Measurements from ENCODE around the gene SLC12A8.
A peak's percentile ranks its signal among the peaks of the same experiment; 100 is the strongest.

Gene SLC12A8

GRCh38 chr3:125148836-125149235, 63.7 kb downstream of the SLC12A8 start:
- no peaks in the 10 kb centered on the region for H3K27me3 ChIP-seq (ENCODE audit: control insufficient read depth in 2 of 2, insufficient read depth in 2 of 2, low read length in 2 of 2)
- no peaks in the 10 kb centered on the region for H3K9me3 ChIP-seq (ENCODE audit: control insufficient read depth in 2 of 2, low read length in 2 of 2)
- H3K9ac ChIP-seq (ENCODE audit: low read depth in 1 of 2, low read length in 2 of 2), result no peak overlapping the region
- H3K4me3 ChIP-seq (ENCODE audit: low read length in 2 of 2), result no peak overlapping the region
- peaks cover 0 to 5% of the 10 kb centered on the region in 2 donors for H3K4me1 ChIP-seq (ENCODE audit: control insufficient read depth in 2 of 2, insufficient read depth in 2 of 2, low read length in 2 of 2)
- H3K36me3 ChIP-seq (ENCODE audit: control insufficient read depth in 2 of 2, insufficient read depth in 2 of 2, low read length in 2 of 2), result no peaks in the 10 kb centered on the region
- H3K27ac ChIP-seq (ENCODE audit: low read depth in 2 of 2, low read length in 2 of 2), result no peak overlapping the region

DNA sequence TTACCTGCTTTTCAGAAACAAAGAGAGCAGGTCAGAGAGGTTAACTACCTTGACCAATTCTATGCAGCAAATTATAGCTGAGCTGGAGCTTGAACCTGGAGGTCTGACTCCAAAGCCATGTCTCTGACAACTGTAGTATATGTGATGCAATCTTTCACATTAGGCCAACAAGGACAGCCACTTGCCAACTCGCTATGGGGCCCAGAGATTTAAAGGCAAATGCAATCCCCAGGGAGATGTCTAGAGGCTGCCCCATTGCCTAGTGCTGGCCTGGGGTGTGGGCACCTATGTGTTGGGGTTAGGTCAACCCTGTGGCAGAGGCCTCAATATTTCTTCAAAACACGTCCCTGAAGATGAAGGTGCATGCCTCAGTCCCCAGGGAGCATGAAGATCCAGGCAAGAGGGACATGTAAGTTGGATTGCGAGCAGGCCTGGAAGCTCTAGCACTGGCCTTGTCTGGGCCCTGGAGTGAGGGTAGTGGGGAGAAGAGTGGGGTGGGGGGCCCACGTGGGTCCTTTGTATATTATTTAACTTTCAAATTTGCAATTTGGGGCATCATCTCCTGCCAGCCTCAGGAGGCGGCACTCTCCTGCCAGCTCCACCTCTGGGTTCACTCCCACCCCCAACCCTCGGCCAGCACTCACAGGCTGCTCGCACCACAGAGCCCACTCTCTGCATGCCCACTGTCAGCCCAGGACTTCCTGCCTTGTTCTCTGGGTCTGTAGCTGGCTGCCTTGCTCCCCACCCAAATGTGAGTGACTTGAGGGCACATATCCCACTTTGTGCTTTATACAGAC, 64.3 kb downstream of the SLC12A8 start:
- Histone ChIP-seq H3K4me1 (ENCODE audit: control insufficient read depth in 2 of 2, insufficient read depth in 2 of 2, low read length in 2 of 2) (peaks cover 0 to 5% of the 10 kb centered on the region in 2 donors), H3K9ac (ENCODE audit: low read depth in 1 of 2, low read length in 2 of 2) (no peak overlapping the region), H3K9me3 (ENCODE audit: control insufficient read depth in 2 of 2, low read length in 2 of 2) (no peaks in the 10 kb centered on the region), H3K27ac (ENCODE audit: low read depth in 2 of 2, low read length in 2 of 2) (no peak overlapping the region), H3K27me3 (ENCODE audit: control insufficient read depth in 2 of 2, insufficient read depth in 2 of 2, low read length in 2 of 2) (no peaks in the 10 kb centered on the region), H3K4me3 (ENCODE audit: low read length in 2 of 2) (no peak overlapping the region), H3K36me3 (ENCODE audit: control insufficient read depth in 2 of 2, insufficient read depth in 2 of 2, low read length in 2 of 2) (no peaks in the 10 kb centered on the region)

DNA sequence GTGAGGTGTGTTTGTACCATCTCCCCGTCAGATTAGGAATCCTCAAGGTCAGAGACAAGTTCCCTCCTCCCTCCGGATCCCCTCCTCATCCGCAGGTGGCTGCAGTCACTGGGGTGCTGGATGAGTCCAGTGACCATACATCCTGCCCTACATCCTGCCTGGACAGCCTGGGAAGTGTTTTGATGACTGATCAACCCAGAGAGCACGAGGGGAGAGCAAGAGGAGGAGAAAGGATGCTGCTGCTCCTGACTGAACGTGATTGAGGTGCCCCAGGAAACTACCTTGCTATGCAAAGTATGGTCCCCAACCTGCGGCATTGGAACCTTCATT, 65.1 kb downstream of the SLC12A8 start:
- Histone ChIP-seq H3K9me3 (ENCODE audit: control insufficient read depth in 2 of 2, low read length in 2 of 2) (no peaks in the 10 kb centered on the region), H3K27ac (ENCODE audit: low read depth in 2 of 2, low read length in 2 of 2) (peak overlapping the region in 1 of 2 donors; percentile 45), H3K36me3 (ENCODE audit: control insufficient read depth in 2 of 2, insufficient read depth in 2 of 2, low read length in 2 of 2) (no peaks in the 10 kb centered on the region), H3K27me3 (ENCODE audit: control insufficient read depth in 2 of 2, insufficient read depth in 2 of 2, low read length in 2 of 2) (no peaks in the 10 kb centered on the region), H3K4me3 (ENCODE audit: low read length in 2 of 2) (no peak overlapping the region), H3K4me1 (ENCODE audit: control insufficient read depth in 2 of 2, insufficient read depth in 2 of 2, low read length in 2 of 2) (peaks cover 0 to 5% of the 10 kb centered on the region in 2 donors), H3K9ac (ENCODE audit: low read depth in 1 of 2, low read length in 2 of 2) (no peak overlapping the region)

DNA sequence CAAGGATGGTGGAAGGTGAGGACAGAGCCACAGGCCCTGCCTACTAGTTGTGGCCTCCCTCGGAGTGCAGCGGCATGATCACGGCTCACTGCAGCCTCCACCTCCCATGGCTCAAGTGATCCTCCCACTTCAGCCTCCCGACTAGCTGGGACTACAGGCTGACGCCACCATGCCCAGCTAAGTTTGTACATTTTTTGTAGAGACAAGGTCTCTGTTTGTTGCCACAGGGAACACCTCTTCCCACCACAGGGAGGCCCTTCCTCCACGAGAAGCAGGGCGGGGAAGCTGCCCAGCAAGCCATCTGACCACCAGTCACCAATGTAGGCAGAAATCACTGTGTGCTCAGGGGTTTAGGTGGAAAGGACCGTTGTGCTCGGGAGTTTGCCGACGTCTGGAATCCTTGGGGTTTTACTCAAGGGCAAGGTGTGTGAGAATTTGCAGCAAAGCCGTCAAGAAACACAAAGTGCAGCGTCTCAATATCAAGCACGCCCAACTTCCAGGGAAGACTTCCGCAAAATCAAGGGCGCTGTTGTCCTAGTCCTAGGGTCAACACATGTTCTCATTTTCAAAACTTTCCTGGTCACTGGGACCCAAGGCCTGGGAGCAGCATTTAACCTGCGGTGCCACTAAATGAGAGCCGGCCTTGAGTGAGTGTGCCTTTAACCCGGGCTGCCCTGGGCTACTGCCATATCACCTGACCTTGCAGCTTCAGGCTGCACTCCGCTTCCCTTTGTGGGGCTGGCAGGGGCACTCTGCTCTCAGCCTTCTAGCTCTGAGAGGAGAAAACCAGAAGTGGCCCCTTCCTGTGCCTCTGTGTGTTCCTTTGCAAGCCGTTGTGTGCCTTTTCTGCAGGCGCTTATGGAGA, 65.7 kb downstream of the SLC12A8 start:
- H3K9me3 ChIP-seq (ENCODE audit: control insufficient read depth in 2 of 2, low read length in 2 of 2), result no peaks in the 10 kb centered on the region
- H3K4me3 ChIP-seq (ENCODE audit: low read length in 2 of 2), result no peak overlapping the region
- no peaks in the 10 kb centered on the region for H3K27me3 ChIP-seq (ENCODE audit: control insufficient read depth in 2 of 2, insufficient read depth in 2 of 2, low read length in 2 of 2)
- H3K27ac ChIP-seq (ENCODE audit: low read depth in 2 of 2, low read length in 2 of 2), result peak overlapping the region; percentile 41 to 52
- H3K4me1 ChIP-seq (ENCODE audit: control insufficient read depth in 2 of 2, insufficient read depth in 2 of 2, low read length in 2 of 2), result peaks cover 4 to 5% of the 10 kb centered on the region in 2 donors
- no peaks in the 10 kb centered on the region for H3K36me3 ChIP-seq (ENCODE audit: control insufficient read depth in 2 of 2, insufficient read depth in 2 of 2, low read length in 2 of 2)
- no peak overlapping the region for H3K9ac ChIP-seq (ENCODE audit: low read depth in 1 of 2, low read length in 2 of 2)

DNA sequence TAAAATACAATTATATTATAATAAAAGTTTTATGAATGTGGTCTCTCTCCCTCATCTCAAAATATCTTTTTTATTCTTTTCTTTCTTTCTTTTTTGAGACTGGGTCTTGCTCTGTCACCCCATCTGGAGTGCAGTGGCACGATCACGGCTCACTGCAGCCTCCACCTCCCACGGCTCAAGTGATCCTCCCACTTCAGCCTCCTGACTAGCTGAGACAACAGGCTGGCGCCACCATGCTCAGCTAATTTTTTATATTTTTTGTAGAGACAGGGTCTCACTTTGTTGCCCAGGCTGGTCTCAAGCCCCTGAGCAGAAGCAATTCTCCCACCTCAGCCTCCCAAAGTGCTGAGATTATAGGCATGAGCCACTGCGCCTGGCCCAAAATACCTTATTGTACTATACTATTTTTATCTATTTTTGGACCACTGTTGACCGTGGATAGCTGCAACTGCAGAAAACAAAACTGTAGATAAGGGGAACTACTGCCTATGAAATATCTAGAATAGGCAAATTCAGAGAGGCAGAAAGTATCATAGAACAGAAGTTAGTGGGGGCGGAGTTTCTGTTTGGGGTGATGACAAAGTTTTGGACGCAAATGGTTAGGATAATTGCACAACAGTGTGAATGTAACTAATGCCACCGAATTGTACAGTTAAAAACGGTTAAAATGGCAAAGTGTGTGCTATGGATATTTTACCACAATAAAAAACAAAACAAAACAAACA, 66.6 kb downstream of the SLC12A8 start:
- Histone ChIP-seq H3K36me3 (ENCODE audit: control insufficient read depth in 2 of 2, insufficient read depth in 2 of 2, low read length in 2 of 2) (no peaks in the 10 kb centered on the region), H3K4me3 (ENCODE audit: low read length in 2 of 2) (no peak overlapping the region), H3K4me1 (ENCODE audit: control insufficient read depth in 2 of 2, insufficient read depth in 2 of 2, low read length in 2 of 2) (peaks cover 5 to 7% of the 10 kb centered on the region in 2 donors), H3K27me3 (ENCODE audit: control insufficient read depth in 2 of 2, insufficient read depth in 2 of 2, low read length in 2 of 2) (no peaks in the 10 kb centered on the region), H3K9me3 (ENCODE audit: control insufficient read depth in 2 of 2, low read length in 2 of 2) (no peaks in the 10 kb centered on the region), H3K9ac (ENCODE audit: low read depth in 1 of 2, low read length in 2 of 2) (no peak overlapping the region), H3K27ac (ENCODE audit: low read depth in 2 of 2, low read length in 2 of 2) (peak overlapping the region; percentile 41 to 52)

DNA sequence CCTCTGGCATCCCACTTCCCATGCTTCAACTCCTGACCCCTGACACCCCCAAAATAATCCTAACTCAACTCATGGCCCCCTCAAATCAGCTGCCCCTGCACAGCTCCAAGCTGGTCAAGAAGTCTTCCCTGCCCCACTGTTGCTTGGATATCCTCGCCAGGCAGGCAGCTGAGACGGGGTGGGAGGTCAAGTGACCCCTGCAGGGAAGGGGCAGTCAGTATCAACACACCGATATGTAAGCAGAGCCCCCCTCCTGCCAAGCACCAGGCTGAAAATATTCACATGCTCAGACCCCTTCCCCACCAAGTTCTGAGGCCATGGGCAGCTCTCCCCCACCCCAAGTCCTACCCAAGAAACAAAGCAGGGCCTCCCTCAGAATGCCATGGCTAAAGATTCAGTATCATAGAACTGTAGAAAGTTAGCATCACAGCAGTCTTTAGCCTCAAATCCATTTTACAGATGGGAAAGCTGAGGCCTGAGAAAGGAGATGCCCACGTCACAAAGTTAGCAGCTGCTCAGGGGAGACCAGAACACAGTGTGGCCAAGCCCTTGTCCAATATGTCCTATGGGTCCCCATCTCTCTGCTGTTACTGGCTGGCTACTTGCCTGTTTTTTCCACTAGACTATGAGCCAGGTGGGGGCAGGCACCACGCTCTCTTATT, 67.8 kb downstream of the SLC12A8 start:
- Histone ChIP-seq H3K9ac (ENCODE audit: low read depth in 1 of 2, low read length in 2 of 2) (no peak overlapping the region), H3K4me1 (ENCODE audit: control insufficient read depth in 2 of 2, insufficient read depth in 2 of 2, low read length in 2 of 2) (peaks cover 5 to 7% of the 10 kb centered on the region in 2 donors), H3K27me3 (ENCODE audit: control insufficient read depth in 2 of 2, insufficient read depth in 2 of 2, low read length in 2 of 2) (no peaks in the 10 kb centered on the region), H3K4me3 (ENCODE audit: low read length in 2 of 2) (no peak overlapping the region), H3K36me3 (ENCODE audit: control insufficient read depth in 2 of 2, insufficient read depth in 2 of 2, low read length in 2 of 2) (no peaks in the 10 kb centered on the region), H3K9me3 (ENCODE audit: control insufficient read depth in 2 of 2, low read length in 2 of 2) (no peaks in the 10 kb centered on the region), H3K27ac (ENCODE audit: low read depth in 2 of 2, low read length in 2 of 2) (no peak overlapping the region)

GRCh38 chr3:125143982-125144652, 68.4 kb downstream of the SLC12A8 start:
- H3K27ac ChIP-seq (ENCODE audit: low read depth in 2 of 2, low read length in 2 of 2), result no peak overlapping the region

GRCh38 chr3:125143538-125143937, 69.0 kb downstream of the SLC12A8 start:
- H3K4me3 ChIP-seq (ENCODE audit: low read length in 2 of 2), result no peak overlapping the region
- H3K9me3 ChIP-seq (ENCODE audit: control insufficient read depth in 2 of 2, low read length in 2 of 2), result no peaks in the 10 kb centered on the region
- no peak overlapping the region for H3K27ac ChIP-seq (ENCODE audit: low read depth in 2 of 2, low read length in 2 of 2)
- H3K36me3 ChIP-seq (ENCODE audit: control insufficient read depth in 2 of 2, insufficient read depth in 2 of 2, low read length in 2 of 2), result no peaks in the 10 kb centered on the region
- H3K27me3 ChIP-seq (ENCODE audit: control insufficient read depth in 2 of 2, insufficient read depth in 2 of 2, low read length in 2 of 2), result no peaks in the 10 kb centered on the region
- peaks cover 5 to 7% of the 10 kb centered on the region in 2 donors for H3K4me1 ChIP-seq (ENCODE audit: control insufficient read depth in 2 of 2, insufficient read depth in 2 of 2, low read length in 2 of 2)
- no peak overlapping the region for H3K9ac ChIP-seq (ENCODE audit: low read depth in 1 of 2, low read length in 2 of 2)

More at GRCh38 chr3:125143982-125144652, 68.4 kb downstream of the SLC12A8 start:
- Histone ChIP-seq H3K4me3 (ENCODE audit: low read length in 2 of 2) (no peak overlapping the region), H3K9me3 (ENCODE audit: control insufficient read depth in 2 of 2, low read length in 2 of 2) (no peaks in the 10 kb centered on the region), H3K36me3 (ENCODE audit: control insufficient read depth in 2 of 2, insufficient read depth in 2 of 2, low read length in 2 of 2) (no peaks in the 10 kb centered on the region), H3K4me1 (ENCODE audit: control insufficient read depth in 2 of 2, insufficient read depth in 2 of 2, low read length in 2 of 2) (peaks cover 5 to 7% of the 10 kb centered on the region in 2 donors), H3K27me3 (ENCODE audit: control insufficient read depth in 2 of 2, insufficient read depth in 2 of 2, low read length in 2 of 2) (no peaks in the 10 kb centered on the region), H3K9ac (ENCODE audit: low read depth in 1 of 2, low read length in 2 of 2) (no peak overlapping the region)

GRCh38 chr3:125142940-125143339, 69.6 kb downstream of the SLC12A8 start:
- no peak overlapping the region for H3K4me3 ChIP-seq (ENCODE audit: low read length in 2 of 2)
- no peak overlapping the region for H3K9ac ChIP-seq (ENCODE audit: low read depth in 1 of 2, low read length in 2 of 2)
- H3K27ac ChIP-seq (ENCODE audit: low read depth in 2 of 2, low read length in 2 of 2), result no peak overlapping the region
- H3K4me1 ChIP-seq (ENCODE audit: control insufficient read depth in 2 of 2, insufficient read depth in 2 of 2, low read length in 2 of 2), result peaks cover 5 to 7% of the 10 kb centered on the region in 2 donors
- H3K36me3 ChIP-seq (ENCODE audit: control insufficient read depth in 2 of 2, insufficient read depth in 2 of 2, low read length in 2 of 2), result no peaks in the 10 kb centered on the region
- H3K9me3 ChIP-seq (ENCODE audit: control insufficient read depth in 2 of 2, low read length in 2 of 2), result no peaks in the 10 kb centered on the region
- no peaks in the 10 kb centered on the region for H3K27me3 ChIP-seq (ENCODE audit: control insufficient read depth in 2 of 2, insufficient read depth in 2 of 2, low read length in 2 of 2)

Measured in mucosa of rectum (tissue), 2 donors.